ENCODE measurements around the gene CEBPB.

DNA sequence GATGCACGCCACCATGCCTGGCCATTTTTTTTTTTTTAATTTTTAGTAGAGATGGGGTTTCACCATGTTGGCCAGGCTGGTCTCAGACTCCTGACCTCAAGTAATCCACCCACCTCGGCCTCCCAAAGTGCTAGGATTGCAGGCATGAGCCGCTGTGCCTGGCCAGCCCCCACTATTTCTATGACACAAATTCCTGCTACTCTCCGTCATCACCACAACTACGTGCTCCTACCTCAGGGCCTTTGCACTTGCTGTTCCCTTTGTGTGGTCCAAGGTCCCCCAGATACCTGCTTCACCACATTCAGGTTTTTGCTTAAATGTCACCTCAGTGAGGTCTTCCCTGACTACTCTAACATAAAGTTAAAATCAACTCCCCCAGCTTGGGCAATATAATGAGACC lies 5.2 kb upstream of the CEBPB start:
- no peak for TF ChIP-seq CTCF (IDR thresholded peaks at IDR 0.05)
- TF ChIP-seq POLR2A (IDR thresholded peaks at IDR 0.05): no peak

Data from body of pancreas (tissue), 4 donors.